Lower leg skin (tissue), 4 donors: ENCODE results near the gene VPS39. TPM values are rescaled to one million over a fixed set of nuclear protein-coding genes. Genes with fewer than 3 reads are reported as not detected.

Experiments
- DNase-seq, 2 donors: peaks; one replicate each; pipeline ENCODE4 v3.0.0-alpha.2; 2019; ENCODE audit warnings: low spot score in 2 of 2
- H3K4me3 ChIP-seq: fragments of 200-600 bp; sonication (generic); 2 replicates; pipeline ENCODE4 v1.5.1; 2017; ENCODE audit warnings: mild to moderate bottlenecking, low read depth; ENCODE audit not compliant: poor library complexity, severe bottlenecking
- POLR2A ChIP-seq, 2 donors: fragments of 450-650 bp; IDR thresholded peaks; one replicate each; pipeline ENCODE4 v1.6.1; 2016 to 2017; ENCODE audit warnings: antibody characterized with exemption in 2 of 2, mild to moderate bottlenecking in 1 of 2, moderate library complexity in 1 of 2
- WGBS, 2 donors: methylation state at CpG; one replicate each; pipeline ENCODE4 v1.1.5; 2018; 5-methylcytosine and 5-hydroxymethylcytosine counted together
- intact Hi-C: fragments of 100-400 bp; cut with DNase I; formaldehyde crosslinking; loops from one replicate; pipeline ENCODE4 v1.15.0; 2023; ENCODE audit warnings: low total_unique reads
- total RNA-seq, 4 donors: library from RNA; depleted of rRNA; stranded (reverse); fragments of >200 nt; gene quantifications; one replicate each; pipeline ENCODE4 v1.1.0, GENCODE V29; 2016
- TF ChIP-seq, protein P1 (sequence below), 3 donors: fragments of 450-650 bp; IDR thresholded peaks; one replicate each; pipeline ENCODE4 v1.5.1; 2016; ENCODE audit warnings: antibody characterized with exemption in 3 of 3, mild to moderate bottlenecking in 3 of 3, moderate library complexity in 2 of 3

VPS39 gene
- total RNA-seq, 4 donors from 2014 or later = 41.8 to 64.6 (median 51.5) TPM

DNA sequence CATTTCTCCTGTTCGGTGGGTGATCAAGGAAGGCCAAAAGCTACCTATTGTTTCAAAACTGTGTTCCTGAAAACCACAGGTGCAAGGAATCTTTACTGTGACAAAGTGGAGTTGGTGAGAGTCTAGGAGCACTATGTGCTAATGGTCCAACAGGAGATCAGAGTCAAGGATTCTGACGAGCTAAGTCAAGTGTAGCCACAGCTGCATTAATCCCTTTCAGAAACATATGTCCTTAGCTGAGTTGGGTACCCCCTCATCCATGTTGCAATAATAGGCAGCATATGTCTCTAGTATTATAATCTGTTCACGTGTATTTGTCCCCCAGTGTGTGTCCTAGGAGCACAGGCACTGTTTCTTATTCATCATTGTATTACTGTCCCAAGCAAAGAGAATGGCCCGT lies 1.7 kb downstream of the VPS39 start:
- 65 to 75% methylated on average over 4 of the region's 4 CpGs for WGBS, 2 donors
- H3K4me3 ChIP-seq = no peak overlapping the region
- intact Hi-C loops = no loop called here
- TF ChIP-seq, protein P1, sequence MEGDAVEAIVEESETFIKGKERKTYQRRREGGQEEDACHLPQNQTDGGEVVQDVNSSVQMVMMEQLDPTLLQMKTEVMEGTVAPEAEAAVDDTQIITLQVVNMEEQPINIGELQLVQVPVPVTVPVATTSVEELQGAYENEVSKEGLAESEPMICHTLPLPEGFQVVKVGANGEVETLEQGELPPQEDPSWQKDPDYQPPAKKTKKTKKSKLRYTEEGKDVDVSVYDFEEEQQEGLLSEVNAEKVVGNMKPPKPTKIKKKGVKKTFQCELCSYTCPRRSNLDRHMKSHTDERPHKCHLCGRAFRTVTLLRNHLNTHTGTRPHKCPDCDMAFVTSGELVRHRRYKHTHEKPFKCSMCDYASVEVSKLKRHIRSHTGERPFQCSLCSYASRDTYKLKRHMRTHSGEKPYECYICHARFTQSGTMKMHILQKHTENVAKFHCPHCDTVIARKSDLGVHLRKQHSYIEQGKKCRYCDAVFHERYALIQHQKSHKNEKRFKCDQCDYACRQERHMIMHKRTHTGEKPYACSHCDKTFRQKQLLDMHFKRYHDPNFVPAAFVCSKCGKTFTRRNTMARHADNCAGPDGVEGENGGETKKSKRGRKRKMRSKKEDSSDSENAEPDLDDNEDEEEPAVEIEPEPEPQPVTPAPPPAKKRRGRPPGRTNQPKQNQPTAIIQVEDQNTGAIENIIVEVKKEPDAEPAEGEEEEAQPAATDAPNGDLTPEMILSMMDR (IDR thresholded peaks at IDR 0.05) = no peak
- TF ChIP-seq POLR2A (IDR thresholded peaks at IDR 0.05) = no peak
- no peak for DNase-seq

DNA sequence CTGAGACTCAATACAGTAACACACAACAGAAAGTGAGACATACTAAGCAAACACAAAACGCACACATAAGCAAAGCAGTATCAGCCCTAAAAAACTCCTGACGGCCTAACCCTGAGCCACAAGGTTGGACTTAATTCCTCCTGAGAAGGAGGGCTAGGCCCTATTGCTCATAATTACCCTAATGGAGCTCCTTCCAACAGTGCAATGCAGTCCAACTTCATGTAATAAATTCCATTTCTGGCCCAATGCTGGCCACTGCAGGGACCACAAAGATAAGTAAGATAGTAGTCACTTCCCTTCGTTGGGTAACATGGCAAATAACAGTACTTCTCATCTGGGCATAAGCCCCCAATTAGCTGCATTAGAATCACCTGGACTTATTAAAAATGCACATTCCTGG lies 4.2 kb downstream of the VPS39 start:
- intact Hi-C loops = no loop called here
- H3K4me3 ChIP-seq = no peak overlapping the region
- WGBS, 2 donors = 90 to 94% methylated on average over 3 of the region's 3 CpGs
- no peak for DNase-seq
- TF ChIP-seq POLR2A (IDR thresholded peaks at IDR 0.05) = no peak
- TF ChIP-seq, protein P1 (IDR thresholded peaks at IDR 0.05) = no peak

DNA sequence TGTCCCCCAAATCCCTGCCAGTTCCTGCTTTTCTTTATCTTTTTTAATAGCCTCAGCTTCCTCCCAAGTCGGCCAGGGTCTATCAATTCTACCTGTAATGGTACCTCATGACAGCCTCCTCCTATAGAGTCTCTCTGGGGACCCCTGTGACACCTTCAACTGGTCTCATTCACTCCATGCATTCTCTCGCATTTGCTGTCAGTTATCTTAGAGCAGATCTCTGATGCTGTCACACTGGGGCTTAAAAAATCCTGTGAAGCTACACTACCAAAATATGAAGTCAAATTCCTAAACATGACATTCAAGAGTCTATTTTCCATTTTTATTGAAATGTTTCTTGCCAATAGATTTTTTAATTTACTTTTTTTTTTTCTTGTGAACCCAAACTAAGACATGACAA lies 5.5 kb downstream of the VPS39 start:
- no peak for DNase-seq
- TF ChIP-seq, protein P1 (IDR thresholded peaks at IDR 0.05) = no peak
- no peak for TF ChIP-seq POLR2A (IDR thresholded peaks at IDR 0.05)
- 62 to 69% methylated on average over 2 of the region's 2 CpGs for WGBS, 2 donors
- no peak overlapping the region for H3K4me3 ChIP-seq
- intact Hi-C loops = no loop called here

DNA sequence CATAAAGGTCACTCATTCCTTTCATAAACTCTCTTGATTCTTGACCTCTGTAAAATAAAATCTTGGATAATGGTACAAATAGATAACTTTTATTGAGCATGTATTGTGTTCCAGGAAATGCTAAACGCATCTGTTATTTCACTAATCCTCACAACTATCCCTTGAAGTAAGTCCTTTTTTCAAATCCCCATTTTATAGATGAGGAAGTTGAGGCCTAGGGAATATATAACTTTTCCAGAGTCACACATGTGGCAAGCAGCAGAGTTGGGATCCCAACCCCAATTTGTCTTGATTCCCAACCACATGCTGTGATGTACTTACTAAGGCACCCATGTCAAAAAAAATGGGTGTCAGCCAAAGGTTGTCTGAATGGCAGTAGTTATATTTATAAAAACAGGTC lies 6.3 kb downstream of the VPS39 start:
- intact Hi-C loops = no loop called here
- no peak overlapping the region for H3K4me3 ChIP-seq
- DNase-seq = no peak
- TF ChIP-seq, protein P1 (IDR thresholded peaks at IDR 0.05) = no peak
- no peak for TF ChIP-seq POLR2A (IDR thresholded peaks at IDR 0.05)
- WGBS, 2 donors = 96% methylated on average over 1 of the region's 1 CpG

DNA sequence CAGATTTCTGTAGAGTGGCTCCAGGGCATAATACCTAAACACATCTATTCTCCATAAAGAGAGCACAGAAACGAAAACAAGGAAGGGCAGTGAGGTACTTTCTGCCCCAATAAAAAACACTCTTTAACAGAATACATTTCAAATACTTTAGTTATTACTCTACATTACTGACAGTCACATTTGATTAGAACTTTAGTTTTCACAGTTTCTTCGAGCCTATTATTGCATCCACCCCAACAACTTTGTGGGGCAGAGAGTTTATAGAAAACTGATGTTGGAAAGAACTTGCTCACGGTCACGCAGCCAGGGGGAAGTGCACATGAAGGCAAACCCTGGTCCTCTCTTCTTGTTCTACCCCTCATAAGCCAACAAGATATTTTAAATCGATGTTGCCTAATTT lies 9.0 kb downstream of the VPS39 start:
- H3K4me3 ChIP-seq = no peak overlapping the region
- intact Hi-C loops = no loop called here
- WGBS, 2 donors = 76 to 80% methylated on average over 5 of the region's 5 CpGs
- TF ChIP-seq, protein P1 (IDR thresholded peaks at IDR 0.05) = no peak
- no peak for TF ChIP-seq POLR2A (IDR thresholded peaks at IDR 0.05)
- DNase-seq = no peak

DNA sequence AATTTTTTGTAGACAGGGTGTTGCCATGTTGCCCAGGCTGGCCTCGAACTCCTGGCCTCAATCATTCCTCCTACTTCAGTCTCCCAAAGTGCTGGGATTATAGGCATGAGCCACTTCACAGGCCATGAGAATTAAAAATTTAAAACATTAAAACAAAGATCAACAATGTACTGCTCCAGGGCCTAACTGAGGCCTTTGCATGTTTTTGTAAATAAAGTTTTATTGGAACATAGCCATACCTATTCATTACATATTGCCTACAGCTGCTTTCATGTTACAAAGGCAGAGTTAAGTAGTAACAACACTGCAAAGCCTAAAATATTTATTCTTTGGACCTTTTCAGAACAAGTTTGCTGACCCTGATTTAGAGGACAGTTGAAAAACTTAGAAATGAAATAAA lies 9.6 kb downstream of the VPS39 start:
- intact Hi-C loops = no loop called here
- TF ChIP-seq, protein P1 (IDR thresholded peaks at IDR 0.05) = no peak
- no peak for TF ChIP-seq POLR2A (IDR thresholded peaks at IDR 0.05)
- DNase-seq = no peak
- no peak overlapping the region for H3K4me3 ChIP-seq
- WGBS, 2 donors = 97 to 100% methylated on average over 1 of the region's 1 CpG
